Measurements from ENCODE around the gene ANAPC2. TPM values are rescaled to one million over a fixed set of nuclear protein-coding genes. Genes with fewer than 3 reads are reported as not detected.

ANAPC2 gene
- total RNA-seq, 2 experiments from 2014 or later: 34.8 to 90.4 TPM

DNA sequence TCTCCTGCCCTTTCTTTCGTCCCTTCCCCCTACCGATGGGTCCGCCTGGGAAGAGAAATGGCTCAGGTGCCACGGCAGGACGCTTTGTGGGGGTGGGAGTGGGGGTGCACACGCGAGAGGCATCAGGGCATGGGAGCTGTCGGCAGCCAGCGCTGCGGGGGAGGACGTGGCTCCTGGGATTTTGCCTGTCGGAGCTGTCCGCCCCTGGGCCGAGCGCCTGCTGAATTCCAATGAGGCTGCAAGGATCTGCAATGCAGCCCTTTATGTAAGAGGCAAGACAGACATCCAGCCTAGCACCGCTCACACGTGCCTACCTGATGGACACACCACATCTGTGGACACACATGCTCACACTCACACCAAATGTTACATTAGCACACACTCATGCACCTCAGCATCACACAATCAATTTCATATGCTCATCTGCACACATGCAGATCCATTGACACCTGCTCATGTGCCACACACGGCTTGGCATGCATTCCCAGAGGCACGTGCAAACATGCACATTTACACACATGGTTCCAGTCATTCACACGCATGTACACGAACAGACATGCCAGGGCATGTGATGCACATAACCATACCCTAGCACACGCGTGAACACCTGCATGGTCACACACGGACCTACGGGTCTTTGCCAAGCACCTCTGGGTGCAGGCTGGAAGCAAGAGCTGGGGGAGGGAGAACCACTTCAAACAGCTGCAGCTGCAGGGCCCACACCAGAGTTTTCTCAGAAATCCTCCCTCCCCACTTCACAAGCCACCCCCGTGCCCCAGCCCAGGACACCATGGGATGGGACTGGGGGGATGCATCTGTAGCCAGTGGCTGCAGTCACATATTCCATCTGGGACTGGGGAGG, 48.0 kb downstream of the ANAPC2 start:
- no peak overlapping the region for H2AFZ ChIP-seq (ENCODE audit: low read length)
- H3K79me2 ChIP-seq (ENCODE audit: insufficient read depth, low read depth, low read length): no peaks in the 10 kb centered on the region
- no peak for TF ChIP-seq EZH2phosphoT487 (IDR thresholded peaks at IDR 0.05; ENCODE audit: borderline replicate concordance, low read depth, low read length)
- TF ChIP-seq, protein P1, sequence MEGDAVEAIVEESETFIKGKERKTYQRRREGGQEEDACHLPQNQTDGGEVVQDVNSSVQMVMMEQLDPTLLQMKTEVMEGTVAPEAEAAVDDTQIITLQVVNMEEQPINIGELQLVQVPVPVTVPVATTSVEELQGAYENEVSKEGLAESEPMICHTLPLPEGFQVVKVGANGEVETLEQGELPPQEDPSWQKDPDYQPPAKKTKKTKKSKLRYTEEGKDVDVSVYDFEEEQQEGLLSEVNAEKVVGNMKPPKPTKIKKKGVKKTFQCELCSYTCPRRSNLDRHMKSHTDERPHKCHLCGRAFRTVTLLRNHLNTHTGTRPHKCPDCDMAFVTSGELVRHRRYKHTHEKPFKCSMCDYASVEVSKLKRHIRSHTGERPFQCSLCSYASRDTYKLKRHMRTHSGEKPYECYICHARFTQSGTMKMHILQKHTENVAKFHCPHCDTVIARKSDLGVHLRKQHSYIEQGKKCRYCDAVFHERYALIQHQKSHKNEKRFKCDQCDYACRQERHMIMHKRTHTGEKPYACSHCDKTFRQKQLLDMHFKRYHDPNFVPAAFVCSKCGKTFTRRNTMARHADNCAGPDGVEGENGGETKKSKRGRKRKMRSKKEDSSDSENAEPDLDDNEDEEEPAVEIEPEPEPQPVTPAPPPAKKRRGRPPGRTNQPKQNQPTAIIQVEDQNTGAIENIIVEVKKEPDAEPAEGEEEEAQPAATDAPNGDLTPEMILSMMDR (conservative IDR thresholded peaks at IDR 0.05; ENCODE audit: low read length): no peak
- H3K27ac ChIP-seq (ENCODE audit: low read depth, low read length, poor library complexity, severe bottlenecking): no peak overlapping the region
- no TSS peak for BruUV-seq (replicated peaks)
- no peak overlapping the region for H3K4me2 ChIP-seq (ENCODE audit: low read length)
- CTCF ChIA-PET (ENCODE audit: unreplicated experiment): no interaction called here
- no peaks in the 10 kb centered on the region for H3K9me2 ChIP-seq (ENCODE audit: insufficient read depth, low read length)
- no peaks in the 10 kb centered on the region for H3K9me3 ChIP-seq (ENCODE audit: low read length)
- intact Hi-C loops (cut with micrococcal nuclease; ENCODE audit: unreplicated experiment): no loop called here
- DNase-seq (ENCODE audit: low spot score): no peak
- POLR2A ChIA-PET: interaction anchor here (1.0 to 1.2 kb wide), 2 partner anchors 9 to 11 kb away, joined by 3 to 4 read pairs; no protein-coding TSS in a partner anchor
- H3K4me3 ChIP-seq (ENCODE audit: low read depth, low read length, poor library complexity, severe bottlenecking): no peak overlapping the region
- peaks cover 26% of the 10 kb centered on the region for H3K4me1 ChIP-seq (ENCODE audit: insufficient read depth, low read length, poor library complexity, severe bottlenecking)
- H4K20me1 ChIP-seq (ENCODE audit: insufficient read depth, low read length): no peaks in the 10 kb centered on the region
- H3K36me3 ChIP-seq (ENCODE audit: insufficient read depth, low read length): no peaks in the 10 kb centered on the region

GRCh38 chr9:137139468-137140150, 48.8 kb downstream of the ANAPC2 start:
- intact Hi-C loops (cut with micrococcal nuclease; ENCODE audit: unreplicated experiment): no loop called here
- Histone ChIP-seq H3K9me2 (ENCODE audit: insufficient read depth, low read length) (no peaks in the 10 kb centered on the region), H3K4me2 (ENCODE audit: low read length) (no peak overlapping the region), H3K9me3 (ENCODE audit: low read length) (no peaks in the 10 kb centered on the region), H3K4me3 (ENCODE audit: low read depth, low read length, poor library complexity, severe bottlenecking) (no peak overlapping the region), H3K27ac (ENCODE audit: low read depth, low read length, poor library complexity, severe bottlenecking) (no peak overlapping the region), H3K36me3 (ENCODE audit: insufficient read depth, low read length) (no peaks in the 10 kb centered on the region), H3K79me2 (ENCODE audit: insufficient read depth, low read depth, low read length) (no peaks in the 10 kb centered on the region), H4K20me1 (ENCODE audit: insufficient read depth, low read length) (no peaks in the 10 kb centered on the region), H2AFZ (ENCODE audit: low read length) (no peak overlapping the region), H3K4me1 (ENCODE audit: insufficient read depth, low read length, poor library complexity, severe bottlenecking) (peaks cover 26% of the 10 kb centered on the region)
- ChIA-PET POLR2A (interaction anchor here (1.2 kb wide), 1 partner anchor 10 kb away, joined by 3 read pairs; no protein-coding TSS in a partner anchor), CTCF (ENCODE audit: unreplicated experiment) (no interaction called here)
- no TSS peak for BruUV-seq (replicated peaks)
- TF ChIP-seq, protein P1 (conservative IDR thresholded peaks at IDR 0.05; ENCODE audit: low read length): no peak
- TF ChIP-seq EZH2phosphoT487 (IDR thresholded peaks at IDR 0.05; ENCODE audit: borderline replicate concordance, low read depth, low read length): no peak
- no peak for DNase-seq (ENCODE audit: low spot score)
